H9 (cell line): Measurements from ENCODE around the gene SMYD4. TPM values are rescaled to one million over a fixed set of nuclear protein-coding genes. Genes with fewer than 3 reads are reported as not detected.

Experiments used
- DNase-seq: peaks from one replicate; pipeline ENCODE4 v3.0.0-alpha.2; 2017
- H2AFZ ChIP-seq: one replicate; pipeline ENCODE4 v1.6.1; 2013; ENCODE audit warnings: mild to moderate bottlenecking, low read length, control low read depth, moderate library complexity
- H2AK5ac ChIP-seq: 2 replicates; pipeline ENCODE4 v1.6.1; 2013; ENCODE audit warnings: low read length, control low read depth, mixed read lengths; ENCODE audit not compliant: insufficient read length
- H2BK120ac ChIP-seq: one replicate; pipeline ENCODE4 v1.6.1; 2013; ENCODE audit warnings: low read depth, mild to moderate bottlenecking, low read length, control low read depth, inconsistent platforms; ENCODE audit not compliant: poor library complexity, severe bottlenecking
- H2BK12ac ChIP-seq: 2 replicates; pipeline ENCODE4 v1.6.1; 2013; ENCODE audit warnings: low read length, control low read depth, mixed read lengths, low read depth; ENCODE audit not compliant: insufficient read length
- H2BK15ac ChIP-seq: 2 replicates; pipeline ENCODE4 v1.6.1; 2013; ENCODE audit warnings: low read depth, low read length, control low read depth
- H2BK20ac ChIP-seq: one replicate; pipeline ENCODE4 v1.6.1; 2013; ENCODE audit warnings: low read depth, mild to moderate bottlenecking, low read length, control low read depth, inconsistent platforms; ENCODE audit not compliant: poor library complexity, severe bottlenecking
- H2BK5ac ChIP-seq: 2 replicates; pipeline ENCODE4 v1.6.1; 2013; ENCODE audit warnings: low read length, control low read depth, mixed read lengths; ENCODE audit not compliant: insufficient read length
- H3K14ac ChIP-seq: 2 replicates; pipeline ENCODE4 v1.6.1; 2013; ENCODE audit warnings: low read length, control low read depth; ENCODE audit not compliant: insufficient read depth
- H3K18ac ChIP-seq: 2 replicates; pipeline ENCODE4 v1.6.1; 2013; ENCODE audit warnings: low read depth, mild to moderate bottlenecking, mixed read lengths, low read length, control low read depth; ENCODE audit not compliant: insufficient read length
- H3K23ac ChIP-seq: 2 replicates; pipeline ENCODE4 v1.6.1; 2013; ENCODE audit warnings: low read length, control low read depth, mixed read lengths, low read depth; ENCODE audit not compliant: insufficient read length
- H3K23me2 ChIP-seq: 2 replicates; pipeline ENCODE4 v1.6.1; 2013; ENCODE audit warnings: low read depth, mild to moderate bottlenecking, mixed read lengths, low read length, control low read depth; ENCODE audit not compliant: insufficient read length, poor library complexity, severe bottlenecking
- H3K27ac ChIP-seq: 2 replicates; pipeline ENCODE4 v1.5.1; 2013; ENCODE audit warnings: low read length, control low read depth, mixed read lengths, low read depth; ENCODE audit not compliant: insufficient read length
- H3K27me3 ChIP-seq: 2 replicates; pipeline ENCODE4 v1.6.1; 2013; ENCODE audit warnings: low read length, control low read depth, inconsistent platforms; ENCODE audit not compliant: insufficient read depth
- H3K4ac ChIP-seq: 2 replicates; pipeline ENCODE4 v1.6.1; 2013; ENCODE audit warnings: low read depth, mild to moderate bottlenecking, control low read depth, inconsistent platforms, low read length, moderate library complexity
- H3K4me1 ChIP-seq: 2 replicates; pipeline ENCODE4 v1.6.1; 2013; ENCODE audit warnings: low read length, control low read depth, inconsistent platforms; ENCODE audit not compliant: insufficient read depth
- H3K4me2 ChIP-seq: 2 replicates; pipeline ENCODE4 v1.6.1; 2013; ENCODE audit warnings: low read length, control low read depth, mixed read lengths; ENCODE audit not compliant: insufficient read length, insufficient read depth
- H3K56ac ChIP-seq: 2 replicates; pipeline ENCODE4 v1.6.1; 2013; ENCODE audit warnings: low read depth, mild to moderate bottlenecking, mixed read lengths, low read length, control low read depth; ENCODE audit not compliant: insufficient read length
- H3K79me1 ChIP-seq: 2 replicates; pipeline ENCODE4 v1.6.1; 2013; ENCODE audit warnings: low read depth, mild to moderate bottlenecking, moderate library complexity, low read length, control low read depth, inconsistent platforms; ENCODE audit not compliant: insufficient read depth, poor library complexity, severe bottlenecking
- H3K79me2 ChIP-seq: 2 replicates; pipeline ENCODE4 v1.6.1; 2013; ENCODE audit warnings: low read length, control low read depth, inconsistent platforms; ENCODE audit not compliant: insufficient read depth
- H3K9ac ChIP-seq: 2 replicates; pipeline ENCODE4 v1.6.1; 2013; ENCODE audit warnings: low read length, control low read depth, mixed read lengths; ENCODE audit not compliant: insufficient read length; ENCODE audit errors: extremely low read depth
- H3K9me3 ChIP-seq: one replicate; pipeline ENCODE4 v1.6.1; 2013; ENCODE audit warnings: low read depth, low read length, inconsistent platforms; ENCODE audit not compliant: control insufficient read depth
- H3T11ph ChIP-seq: one replicate; pipeline ENCODE4 v1.6.1; 2013; ENCODE audit warnings: mild to moderate bottlenecking, low read length, control low read depth, inconsistent platforms
- H4K20me1 ChIP-seq: one replicate; pipeline ENCODE4 v1.6.1; 2013; ENCODE audit not compliant: control insufficient read depth, insufficient read length, insufficient read depth
- H4K5ac ChIP-seq: 2 replicates; pipeline ENCODE4 v1.6.1; 2013; ENCODE audit warnings: low read depth, mild to moderate bottlenecking, mixed read lengths, low read length, control low read depth; ENCODE audit not compliant: insufficient read length
- H4K8ac ChIP-seq: replicated peaks from 2 replicates; pipeline ENCODE4 v1.6.1; 2013; ENCODE audit warnings: low read length, control low read depth, mixed read lengths, low read depth; ENCODE audit not compliant: insufficient read length
- H4K91ac ChIP-seq: 2 replicates; pipeline ENCODE4 v1.6.1; 2013; ENCODE audit warnings: low read depth, mild to moderate bottlenecking, moderate library complexity, mixed read lengths, low read length, control low read depth; ENCODE audit not compliant: insufficient read length
- H3K27ac Mint-ChIP-seq, 3 experiments: 2 replicates in 2 of 3; 3 replicates in 1 of 3; pipeline ENCODE4 v1.8.0; 2020 to 2021; ENCODE audit warnings: mixed read lengths in 3 of 3, mild to moderate bottlenecking in 1 of 3, moderate library complexity in 1 of 3
- H3K27me3 Mint-ChIP-seq: 2 replicates; pipeline ENCODE4 v1.8.0; 2021; ENCODE audit warnings: low read depth, mild to moderate bottlenecking, moderate library complexity, mixed read lengths
- H3K36me3 Mint-ChIP-seq, 3 experiments: 2 replicates in 2 of 3; 3 replicates in 1 of 3; pipeline ENCODE4 v1.8.0; 2020 to 2021; ENCODE audit warnings: low read depth in 3 of 3, mixed read lengths in 3 of 3; ENCODE audit not compliant: insufficient read depth in 1 of 3
- H3K4me1 Mint-ChIP-seq, 2 experiments: 2 replicates each; pipeline ENCODE4 v1.8.0; 2020; ENCODE audit warnings: mixed read lengths in 2 of 2
- H3K4me3 Mint-ChIP-seq, 2 experiments: 2 replicates in 1 of 2; 3 replicates in 1 of 2; pipeline ENCODE4 v1.8.0; 2020 to 2021; ENCODE audit warnings: mild to moderate bottlenecking in 2 of 2, mixed read lengths in 2 of 2, moderate library complexity in 1 of 2
- H3K9me3 Mint-ChIP-seq, 2 experiments: 2 replicates in 1 of 2; 3 replicates in 1 of 2; pipeline ENCODE4 v1.8.0; 2020; ENCODE audit warnings: mild to moderate bottlenecking in 2 of 2, mixed read lengths in 2 of 2, moderate library complexity in 1 of 2
- WGBS: extraction: QIAGEN DNeasy Blood & Tissue Kit; methylation state at CpG from one replicate; pipeline ENCODE4 v1.1.7; 2013; ENCODE audit warnings: missing lambda C conversion rate, low lambda C conversion rate, mixed read lengths; ENCODE audit not compliant: insufficient read length; ENCODE audit errors: extremely low coverage; 5-methylcytosine and 5-hydroxymethylcytosine counted together
- long read RNA-seq: library from polyadenylated mRNA; unstranded; transcript quantifications from one replicate; pipeline ENCODE4 v2.0.0, GENCODE V29; 2020
- total RNA-seq: library from RNA; stranded (reverse); gene quantifications from 2 replicates; pipeline ENCODE4 v1.2.1, GENCODE V29; 2021
- TF ChIP-seq, protein P1 (sequence below): fragments of 200-600 bp; sonication (generic); conservative IDR thresholded peaks from 3 replicates; pipeline ENCODE4 v1.8.0; 2021; ENCODE audit warnings: antibody characterized with exemption, mild to moderate bottlenecking

Gene SMYD4
- total RNA-seq, result 28.8 and 29.0 TPM in 2 replicates
- long read RNA-seq, full-length matches to known transcripts, result 95 of 146 reads
- long read RNA-seq, partial matches to known transcripts, result 20 of 146 reads
- long read RNA-seq, other reads (novel, unspliced or antisense), result 31 of 146 reads

- Histone ChIP-seq H3K9ac (peak within 1 kb of the TSS; percentile 71), H2BK15ac (no peak within 1 kb of the TSS), H4K5ac (no peak within 1 kb of the TSS), H4K20me1 (no peaks in the 10 kb centered on the region), H2BK5ac (no peak within 1 kb of the TSS), H3K27ac (no peak within 1 kb of the TSS), H3K4me2 (peak within 1 kb of the TSS; percentile 76), H2BK120ac (no peak within 1 kb of the TSS), H3K23me2 (peaks cover 7% of the 10 kb centered on the region), H3K4ac (no peak within 1 kb of the TSS), H2AK5ac (no peak within 1 kb of the TSS), H3K27me3 (no peaks in the 10 kb centered on the region), H3K79me2 (peaks cover 8% of the 10 kb centered on the region; the same call in 1 of the 2 replicates), H2BK20ac (no peak within 1 kb of the TSS), H3K56ac (no peak within 1 kb of the TSS), H4K8ac (no peak within 1 kb of the TSS), H3K4me1 (no peaks in the 10 kb centered on the region; the same call in 1 of the 2 replicates), H4K91ac (no peak within 1 kb of the TSS), H3K9me3 (no peaks in the 10 kb centered on the region), H3K18ac (peak within 1 kb of the TSS; percentile 72), H3K23ac (no peak within 1 kb of the TSS), H3T11ph (no peak within 1 kb of the TSS), H2BK12ac (no peak within 1 kb of the TSS), H3K79me1 (peaks cover 3% of the 10 kb centered on the region), H3K14ac (peak within 1 kb of the TSS; percentile 74; the same call in 1 of the 2 replicates), H2AFZ (no peak within 1 kb of the TSS)
- no peaks in the 10 kb centered on the region; a peak in 1 of 5 replicates for H3K9me3 Mint-ChIP-seq
- H3K4me1 Mint-ChIP-seq, result peaks cover 14 to 18% of the 10 kb centered on the region in 2 experiments
- H3K27ac Mint-ChIP-seq, result peak within 1 kb of the TSS; percentile 20 to 74 (median 68)
- H3K4me3 Mint-ChIP-seq, result peak within 1 kb of the TSS; percentile 87 to 92
- WGBS, result no CpG with 5 or more reads among the region's 83 CpGs
- TF ChIP-seq, protein P1, sequence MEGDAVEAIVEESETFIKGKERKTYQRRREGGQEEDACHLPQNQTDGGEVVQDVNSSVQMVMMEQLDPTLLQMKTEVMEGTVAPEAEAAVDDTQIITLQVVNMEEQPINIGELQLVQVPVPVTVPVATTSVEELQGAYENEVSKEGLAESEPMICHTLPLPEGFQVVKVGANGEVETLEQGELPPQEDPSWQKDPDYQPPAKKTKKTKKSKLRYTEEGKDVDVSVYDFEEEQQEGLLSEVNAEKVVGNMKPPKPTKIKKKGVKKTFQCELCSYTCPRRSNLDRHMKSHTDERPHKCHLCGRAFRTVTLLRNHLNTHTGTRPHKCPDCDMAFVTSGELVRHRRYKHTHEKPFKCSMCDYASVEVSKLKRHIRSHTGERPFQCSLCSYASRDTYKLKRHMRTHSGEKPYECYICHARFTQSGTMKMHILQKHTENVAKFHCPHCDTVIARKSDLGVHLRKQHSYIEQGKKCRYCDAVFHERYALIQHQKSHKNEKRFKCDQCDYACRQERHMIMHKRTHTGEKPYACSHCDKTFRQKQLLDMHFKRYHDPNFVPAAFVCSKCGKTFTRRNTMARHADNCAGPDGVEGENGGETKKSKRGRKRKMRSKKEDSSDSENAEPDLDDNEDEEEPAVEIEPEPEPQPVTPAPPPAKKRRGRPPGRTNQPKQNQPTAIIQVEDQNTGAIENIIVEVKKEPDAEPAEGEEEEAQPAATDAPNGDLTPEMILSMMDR, result no peak
- H3K27me3 Mint-ChIP-seq, result no peaks in the 10 kb centered on the region
- DNase-seq, result peak; percentile 93
- peaks cover 16 to 44% (median 41%) of the 10 kb centered on the region in 3 experiments for H3K36me3 Mint-ChIP-seq
Measured at GRCh38 chr17:1829592-1830257, at the start of gene SMYD4, which contains the start of gene RPA1. SMYD4 (minus strand) TSS chr17:1829902; CDS start chr17:1827994, 1,908 bp downstream. RPA1 (plus strand) TSS chr17:1830005; CDS start chr17:1830094, 89 bp downstream.
